ENCODE results near the gene OS9.

OS9 gene

GRCh38 chr12:57769594-57769993 is 75.7 kb downstream of the OS9 start:
- no peak for DNase-seq

GRCh38 chr12:57770734-57771133 is 76.8 kb downstream of the OS9 start:
- DNase-seq, result no peak
